CD4-positive, alpha-beta T cell treated with Interleukin-6 at 100 ng/mL for 8 hours (primary cell): ENCODE results near the gene NCAPD3.
A peak's percentile ranks its signal among the peaks of the same experiment; 100 is the strongest.
"Not testable (repeated sequence)": the region's sequence is repeated elsewhere in the genome, so short reads cannot be mapped to it uniquely, and the experiment has no call there.

Source experiments
- DNase-seq: peaks from one replicate; pipeline ENCODE4 v3.0.0-alpha.2; 2020; ENCODE audit warnings: mixed read lengths, low spot score

NCAPD3 gene, protein sequence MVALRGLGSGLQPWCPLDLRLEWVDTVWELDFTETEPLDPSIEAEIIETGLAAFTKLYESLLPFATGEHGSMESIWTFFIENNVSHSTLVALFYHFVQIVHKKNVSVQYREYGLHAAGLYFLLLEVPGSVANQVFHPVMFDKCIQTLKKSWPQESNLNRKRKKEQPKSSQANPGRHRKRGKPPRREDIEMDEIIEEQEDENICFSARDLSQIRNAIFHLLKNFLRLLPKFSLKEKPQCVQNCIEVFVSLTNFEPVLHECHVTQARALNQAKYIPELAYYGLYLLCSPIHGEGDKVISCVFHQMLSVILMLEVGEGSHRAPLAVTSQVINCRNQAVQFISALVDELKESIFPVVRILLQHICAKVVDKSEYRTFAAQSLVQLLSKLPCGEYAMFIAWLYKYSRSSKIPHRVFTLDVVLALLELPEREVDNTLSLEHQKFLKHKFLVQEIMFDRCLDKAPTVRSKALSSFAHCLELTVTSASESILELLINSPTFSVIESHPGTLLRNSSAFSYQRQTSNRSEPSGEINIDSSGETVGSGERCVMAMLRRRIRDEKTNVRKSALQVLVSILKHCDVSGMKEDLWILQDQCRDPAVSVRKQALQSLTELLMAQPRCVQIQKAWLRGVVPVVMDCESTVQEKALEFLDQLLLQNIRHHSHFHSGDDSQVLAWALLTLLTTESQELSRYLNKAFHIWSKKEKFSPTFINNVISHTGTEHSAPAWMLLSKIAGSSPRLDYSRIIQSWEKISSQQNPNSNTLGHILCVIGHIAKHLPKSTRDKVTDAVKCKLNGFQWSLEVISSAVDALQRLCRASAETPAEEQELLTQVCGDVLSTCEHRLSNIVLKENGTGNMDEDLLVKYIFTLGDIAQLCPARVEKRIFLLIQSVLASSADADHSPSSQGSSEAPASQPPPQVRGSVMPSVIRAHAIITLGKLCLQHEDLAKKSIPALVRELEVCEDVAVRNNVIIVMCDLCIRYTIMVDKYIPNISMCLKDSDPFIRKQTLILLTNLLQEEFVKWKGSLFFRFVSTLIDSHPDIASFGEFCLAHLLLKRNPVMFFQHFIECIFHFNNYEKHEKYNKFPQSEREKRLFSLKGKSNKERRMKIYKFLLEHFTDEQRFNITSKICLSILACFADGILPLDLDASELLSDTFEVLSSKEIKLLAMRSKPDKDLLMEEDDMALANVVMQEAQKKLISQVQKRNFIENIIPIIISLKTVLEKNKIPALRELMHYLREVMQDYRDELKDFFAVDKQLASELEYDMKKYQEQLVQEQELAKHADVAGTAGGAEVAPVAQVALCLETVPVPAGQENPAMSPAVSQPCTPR (N-terminal part only)

DNA sequence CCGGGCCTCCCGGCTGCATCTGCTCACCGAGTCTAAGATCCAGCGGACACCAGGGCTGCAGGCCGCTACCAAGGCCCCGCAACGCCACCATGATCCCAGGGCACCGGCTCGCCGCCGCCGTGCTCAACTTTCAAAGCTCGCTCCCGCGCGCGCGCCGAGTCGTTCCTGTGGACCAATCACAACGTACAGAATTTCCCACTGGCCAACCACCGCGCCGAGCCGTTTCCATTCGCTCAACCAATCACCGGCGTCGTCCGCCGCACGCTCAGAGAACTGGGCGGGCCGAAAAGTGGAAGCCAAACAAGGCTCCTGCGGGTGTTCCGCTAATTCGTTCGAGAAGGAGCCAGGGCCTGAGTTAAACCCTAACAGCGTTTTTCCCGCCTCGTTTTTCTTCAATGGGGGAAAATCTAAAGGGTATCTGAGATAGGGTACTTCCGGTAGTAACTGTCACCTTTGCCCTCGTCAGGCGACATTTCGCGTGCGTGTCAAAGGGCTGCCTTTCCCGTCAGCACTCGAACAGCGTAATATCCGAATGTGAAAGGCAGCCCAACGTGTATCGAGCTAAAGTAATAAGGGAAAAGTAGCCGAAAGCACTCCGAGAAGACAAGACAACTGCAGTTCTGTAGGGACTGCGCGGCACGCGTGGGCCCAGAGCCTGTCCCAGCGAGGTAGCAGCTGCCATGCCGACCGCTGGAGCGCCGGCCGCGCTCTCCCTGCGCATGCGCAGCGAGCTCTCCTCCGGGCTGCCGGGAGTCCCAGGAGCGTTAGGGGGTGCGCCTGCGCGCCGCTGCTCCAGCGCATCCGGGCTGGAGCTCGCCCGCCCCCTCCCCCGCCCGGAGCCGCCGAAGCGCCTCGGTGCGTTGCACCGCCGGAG, at the start of gene NCAPD3, which contains the start of gene VPS26B:
Gene NCAPD3 (minus strand): TSS at position 132 of the 874 bp plus-strand sequence. CDS start 41 bp downstream, at position 91.
Gene VPS26B (plus strand): TSS at position 836 of the 874 bp plus-strand sequence. CDS start 452 bp downstream, outside the sequence.
- DNase-seq: peak; percentile 95

DNA sequence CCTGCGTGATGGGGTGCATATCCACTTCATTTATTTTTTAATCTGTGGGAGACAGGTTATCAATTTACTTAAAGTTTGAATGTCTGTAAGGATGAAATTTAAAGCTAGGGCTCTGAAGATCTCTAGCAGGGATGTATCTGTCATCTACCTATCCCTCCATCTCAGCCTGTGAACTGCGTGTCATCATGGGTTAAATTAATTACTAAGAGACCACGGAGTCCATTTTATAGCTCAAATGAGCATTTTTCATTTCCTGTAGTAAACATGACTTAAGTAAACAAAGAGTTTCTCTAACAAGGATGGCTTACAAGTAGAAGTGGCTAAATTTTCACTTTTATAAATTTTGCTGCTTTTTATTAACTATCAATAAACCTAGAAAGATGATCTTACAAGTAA, 49.5 kb upstream of the NCAPD3 start:
- no peak for DNase-seq

- DNase-seq: no peak
Observed at GRCh38 chr11:134272381-134273316, 48.9 kb upstream of the NCAPD3 start.

GRCh38 chr11:134271978-134272377, 48.2 kb upstream of the NCAPD3 start:
- DNase-seq: no peak

DNA sequence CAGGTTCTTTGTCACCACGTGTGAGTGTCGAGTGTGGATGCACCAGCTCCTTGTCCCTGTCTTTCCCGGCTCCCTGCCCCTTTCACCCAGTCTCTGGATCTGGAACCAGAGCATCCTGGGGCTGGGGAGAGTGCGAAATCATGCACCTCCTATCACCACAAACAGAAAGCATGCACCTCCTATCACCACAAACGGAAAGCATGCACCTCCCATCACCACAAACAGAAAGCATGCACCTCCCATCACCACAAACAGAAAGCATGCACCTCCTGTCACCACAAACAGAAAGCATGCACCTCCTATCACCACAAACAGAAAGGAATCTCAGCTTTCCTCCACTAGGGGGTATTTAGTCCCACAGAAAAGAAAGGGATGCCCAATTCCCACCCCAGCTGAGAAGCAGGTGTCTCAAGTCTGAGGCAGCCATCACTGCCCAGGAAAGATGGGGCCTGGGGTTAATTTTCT, 46.5 kb upstream of the NCAPD3 start:
- peak; percentile 41 for DNase-seq

DNA sequence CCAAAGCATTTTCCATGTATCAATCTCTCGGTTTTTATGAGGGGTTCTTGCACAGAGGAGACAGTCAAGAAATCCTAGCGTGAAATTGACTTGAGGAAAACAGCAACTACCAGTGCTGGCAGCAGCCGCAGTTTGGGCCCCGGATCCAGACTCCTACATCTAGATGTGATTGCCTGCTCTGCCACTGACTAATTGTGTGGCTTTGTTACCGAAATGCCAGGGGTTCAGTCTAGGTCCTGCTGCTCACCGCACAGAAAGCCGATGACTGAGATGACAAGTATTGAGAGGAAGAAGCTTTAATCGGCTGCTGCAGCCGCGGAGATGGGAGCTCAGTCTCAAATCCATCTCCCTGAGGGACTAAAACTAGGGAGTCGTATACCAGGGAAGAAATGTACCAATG, 44.2 kb upstream of the NCAPD3 start:
- DNase-seq: no peak

DNA sequence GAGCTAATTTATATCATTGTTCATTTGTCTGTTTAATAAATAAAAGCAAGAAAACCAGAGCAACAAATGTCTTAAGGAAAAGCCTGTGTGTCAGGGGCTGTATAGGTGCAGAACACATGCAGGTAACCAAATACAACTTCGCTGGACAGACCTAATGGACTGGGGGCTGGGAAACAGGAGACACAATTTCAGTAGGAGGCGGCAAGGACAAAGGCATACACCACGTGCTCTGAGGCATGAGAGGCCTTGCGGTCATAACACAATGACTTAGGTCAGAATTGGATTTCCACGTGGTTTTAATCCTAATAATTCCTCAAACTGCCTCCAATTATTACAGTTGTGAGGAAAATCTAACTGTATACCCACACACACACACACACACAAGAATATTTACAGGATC, 43.7 kb upstream of the NCAPD3 start:
- DNase-seq: no peak

GRCh38 chr11:134266841-134267251, 43.1 kb upstream of the NCAPD3 start:
- DNase-seq: no peak

DNA sequence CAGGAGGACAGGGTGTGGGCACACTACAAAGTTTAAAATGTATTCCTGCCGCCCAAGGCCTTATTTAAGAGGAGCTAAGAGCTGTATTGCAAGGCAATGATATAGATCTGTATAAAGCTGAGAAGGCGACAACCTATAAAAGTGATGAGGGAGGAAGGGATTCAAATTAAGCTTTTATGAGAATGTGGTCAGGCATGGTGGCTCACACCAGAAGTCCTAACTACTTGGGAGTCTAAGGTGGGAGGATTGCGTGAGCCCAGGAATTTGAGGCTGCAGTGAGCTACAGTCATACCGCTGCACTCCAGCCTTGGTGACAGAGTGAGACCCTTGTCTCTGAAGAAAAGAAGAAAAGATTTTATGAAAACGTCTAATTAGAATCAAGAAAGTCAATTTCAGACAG, 42.7 kb upstream of the NCAPD3 start:
- DNase-seq: no peak

- no peak for DNase-seq
Observed at GRCh38 chr11:134264966-134265764, 41.4 kb upstream of the NCAPD3 start.

DNA sequence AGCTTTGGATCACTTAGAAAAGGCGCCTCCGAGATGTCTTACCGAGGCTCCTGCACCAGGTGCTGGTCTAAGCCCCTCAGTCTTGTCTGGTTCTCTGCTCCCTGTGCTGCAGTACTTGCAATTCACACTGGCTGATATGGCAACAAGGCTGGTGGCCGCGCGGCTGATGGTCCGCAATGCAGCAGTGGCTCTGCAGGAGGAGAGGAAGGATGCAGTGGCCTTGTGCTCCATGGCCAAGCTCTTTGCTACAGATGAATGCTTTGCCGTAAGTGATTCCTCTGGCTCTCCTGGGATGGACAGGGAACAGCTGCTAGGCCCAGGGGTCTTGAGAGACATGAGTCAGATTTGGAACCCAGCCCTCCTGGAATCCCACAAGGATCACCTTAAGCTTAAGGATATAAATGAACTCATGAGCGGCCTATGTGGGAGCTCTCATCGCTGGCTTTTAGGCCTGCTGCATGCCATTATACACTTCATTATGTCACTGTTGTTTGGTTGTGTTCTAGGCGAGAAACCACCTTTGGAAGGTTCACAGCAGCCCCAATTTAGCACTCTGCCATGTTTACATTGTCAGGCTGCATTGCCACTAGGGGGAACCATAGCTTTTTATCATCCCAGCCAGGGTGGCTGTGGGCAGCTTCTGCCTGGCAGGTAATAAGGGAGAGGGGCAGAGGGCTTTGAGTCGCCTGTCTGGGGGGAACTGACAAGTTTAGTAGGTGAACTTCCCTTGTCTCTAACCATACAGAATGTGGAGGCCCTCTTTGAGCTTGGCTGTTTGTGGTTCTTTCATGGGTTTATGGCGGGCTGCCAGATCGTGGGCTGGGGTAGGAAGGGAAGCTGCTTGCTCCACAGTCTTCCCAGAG, 38.1 kb upstream of the NCAPD3 start:
- DNase-seq: peak; percentile 37

DNA sequence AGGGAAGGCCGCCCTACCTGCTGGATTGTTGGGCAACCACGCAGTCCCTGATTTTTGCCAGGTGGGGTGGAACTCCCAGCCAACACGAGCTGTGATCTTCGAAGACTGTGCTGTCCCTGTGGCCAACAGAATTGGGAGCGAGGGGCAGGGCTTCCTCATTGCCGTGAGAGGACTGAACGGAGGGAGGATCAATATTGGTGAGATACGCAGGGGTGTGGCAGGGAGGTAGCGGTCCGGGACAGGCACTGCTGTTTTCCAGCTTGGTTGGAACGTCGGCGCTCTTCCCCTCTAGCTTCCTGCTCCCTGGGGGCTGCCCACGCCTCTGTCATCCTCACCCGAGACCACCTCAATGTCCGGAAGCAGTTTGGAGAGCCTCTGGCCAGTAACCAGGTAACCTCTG, 37.2 kb upstream of the NCAPD3 start:
- no peak for DNase-seq

- DNase-seq: no peak
Observed at GRCh38 chr11:134260503-134260902, 36.7 kb upstream of the NCAPD3 start.

- no peak for DNase-seq
Observed at GRCh38 chr11:134258577-134258976, 34.8 kb upstream of the NCAPD3 start.

- DNase-seq: no peak
Observed at GRCh38 chr11:134257101-134257500, 33.3 kb upstream of the NCAPD3 start.

- DNase-seq: not testable (repeated sequence)
Observed at GRCh38 chr11:134255184-134255561, 31.4 kb upstream of the NCAPD3 start.

GRCh38 chr11:134254433-134255183, 30.8 kb upstream of the NCAPD3 start:
- no peak for DNase-seq
